ENCODE measurements around the gene GOLGA2.
"Not testable (repeated sequence)": the region's sequence is repeated elsewhere in the genome, so short reads cannot be mapped to it uniquely, and the experiment has no call there.

Gene GOLGA2

DNA sequence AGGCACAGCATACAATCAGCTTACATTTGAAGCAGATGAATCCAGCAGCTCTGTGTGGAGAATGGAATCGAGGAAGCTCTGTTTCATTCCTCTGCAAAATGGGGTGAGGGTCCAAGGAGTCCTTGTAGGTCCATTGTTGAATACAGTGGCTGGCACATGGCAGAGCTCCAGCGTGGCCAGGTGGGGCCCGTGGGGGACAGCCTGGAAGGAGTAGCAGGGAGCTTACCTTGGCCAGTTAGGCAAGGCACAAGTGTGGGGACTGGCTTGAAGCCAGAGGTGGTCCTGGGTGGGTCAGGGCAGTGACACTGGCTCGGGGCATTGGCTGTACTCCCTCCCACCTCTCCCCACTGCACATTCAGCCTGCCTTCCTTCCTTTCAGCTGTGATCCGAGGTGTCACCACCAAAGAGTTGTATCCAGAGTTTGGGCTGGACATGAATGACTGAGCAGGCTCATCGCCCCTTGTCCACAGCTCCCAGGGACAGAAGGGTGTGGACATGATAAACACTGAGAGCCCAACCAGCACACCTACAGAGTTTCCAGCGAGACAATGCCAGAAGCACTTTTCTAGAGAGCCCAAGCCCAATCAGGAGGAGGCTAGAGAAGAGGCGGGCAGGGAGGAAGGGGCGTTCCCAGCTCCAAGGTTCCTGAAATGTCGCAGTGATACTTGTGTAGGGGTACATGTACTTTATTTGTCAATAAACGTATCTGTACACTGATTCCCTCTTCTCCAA is 12.6 kb upstream of the GOLGA2 start:
- DNase-seq = no peak

DNA sequence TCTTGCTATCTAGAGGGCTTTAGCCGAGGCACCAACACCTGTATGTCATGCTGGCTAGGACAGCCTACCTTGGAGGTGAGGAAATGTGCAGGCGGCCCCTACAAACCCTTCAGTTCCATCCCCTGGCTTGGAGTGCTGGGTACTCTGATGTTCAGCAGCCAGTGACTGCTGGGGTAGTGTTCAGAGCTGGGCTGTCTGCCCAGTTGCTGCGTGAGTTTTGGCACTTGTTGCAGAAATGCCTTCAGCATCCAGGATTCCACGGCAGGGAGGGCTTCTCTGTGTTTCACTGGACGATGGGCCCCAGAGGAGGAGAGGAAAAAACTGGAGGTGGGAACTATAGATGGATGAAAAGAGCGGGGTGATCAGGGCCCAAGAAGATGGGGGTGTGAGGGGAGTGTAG is 10.6 kb upstream of the GOLGA2 start:
- no peak for DNase-seq

DNA sequence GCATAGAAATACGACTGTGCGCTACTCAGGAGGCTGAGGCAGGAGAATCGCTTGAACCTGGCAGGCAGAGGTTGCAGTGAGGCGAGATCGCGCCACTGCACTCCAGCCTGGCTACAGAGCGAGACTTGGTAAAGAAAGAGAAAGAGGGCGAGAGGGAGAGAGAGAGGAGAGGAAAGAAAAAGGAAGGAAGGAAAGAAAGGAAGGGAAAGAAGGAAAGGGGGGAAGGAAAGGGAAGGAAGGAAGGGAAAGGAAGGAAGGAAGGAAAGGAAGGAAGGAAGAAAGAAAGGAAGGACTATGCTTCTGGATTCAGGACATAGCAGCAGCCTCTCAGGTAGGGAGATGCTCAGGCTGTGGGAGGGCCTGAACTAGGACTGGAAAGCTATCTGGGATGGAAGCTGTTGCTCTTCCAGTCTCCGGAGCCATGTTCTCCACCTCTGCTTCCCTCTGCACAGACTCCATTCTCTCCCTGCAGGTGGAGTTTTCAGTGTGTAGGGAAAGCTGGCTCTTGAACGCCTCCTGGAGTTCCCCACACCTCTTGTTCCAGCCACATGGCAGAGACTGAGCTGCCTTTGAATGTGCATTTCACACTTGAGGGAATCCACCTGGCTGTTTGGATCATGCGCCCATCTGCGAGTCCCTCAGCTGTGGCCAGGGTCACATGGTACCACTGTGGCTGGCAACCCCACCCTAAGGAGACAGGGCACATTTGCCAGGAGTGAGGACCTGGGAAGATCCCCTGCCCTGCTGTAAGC is 9.4 kb upstream of the GOLGA2 start:
- DNase-seq = no peak

DNA sequence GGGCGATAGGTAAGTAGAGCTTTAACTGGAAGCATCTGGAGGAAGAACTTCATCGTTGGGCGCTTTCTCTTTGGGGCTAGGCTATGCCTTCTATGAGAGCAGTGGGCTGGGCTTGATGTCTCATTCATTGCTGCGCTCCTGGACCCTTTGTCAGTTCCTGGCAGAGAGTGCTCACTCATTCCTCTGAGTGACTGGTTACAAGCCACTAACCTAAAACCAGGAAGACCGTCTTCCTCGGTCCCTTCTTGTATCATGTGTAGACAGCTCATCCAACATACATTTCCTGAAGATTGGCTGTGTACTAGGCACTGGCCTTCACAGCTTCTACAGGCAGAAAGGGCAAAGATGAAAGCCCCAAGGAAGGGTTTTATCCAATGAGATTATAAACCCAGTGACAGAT is 6.7 kb upstream of the GOLGA2 start:
- no peak for DNase-seq

DNA sequence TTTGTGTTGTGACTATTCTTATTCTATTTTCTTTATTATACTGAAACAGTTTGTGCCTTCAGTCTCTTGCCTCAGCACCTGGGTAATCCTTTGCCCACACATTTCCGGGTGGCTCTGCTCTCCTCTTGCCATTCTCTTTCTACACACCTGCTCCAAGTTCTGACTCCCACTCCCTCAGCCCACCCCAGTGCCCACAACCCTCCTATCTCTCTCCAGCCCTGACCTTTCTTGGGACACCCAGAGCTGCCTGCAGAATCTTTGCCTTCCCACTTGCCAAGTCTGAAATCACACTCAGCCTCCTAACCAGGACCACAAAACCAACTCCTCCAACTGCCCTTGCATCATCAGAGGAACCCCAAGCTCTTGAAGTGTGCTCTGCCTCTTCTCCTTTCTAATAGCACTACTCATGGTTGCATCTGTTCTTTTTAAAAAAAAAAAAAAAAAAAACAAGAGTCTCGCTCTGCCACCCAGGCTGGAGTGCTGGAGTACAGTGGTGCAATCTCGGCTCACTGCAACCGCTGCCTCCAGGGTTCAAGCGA is 4.3 kb upstream of the GOLGA2 start:
- DNase-seq = no peak

DNA sequence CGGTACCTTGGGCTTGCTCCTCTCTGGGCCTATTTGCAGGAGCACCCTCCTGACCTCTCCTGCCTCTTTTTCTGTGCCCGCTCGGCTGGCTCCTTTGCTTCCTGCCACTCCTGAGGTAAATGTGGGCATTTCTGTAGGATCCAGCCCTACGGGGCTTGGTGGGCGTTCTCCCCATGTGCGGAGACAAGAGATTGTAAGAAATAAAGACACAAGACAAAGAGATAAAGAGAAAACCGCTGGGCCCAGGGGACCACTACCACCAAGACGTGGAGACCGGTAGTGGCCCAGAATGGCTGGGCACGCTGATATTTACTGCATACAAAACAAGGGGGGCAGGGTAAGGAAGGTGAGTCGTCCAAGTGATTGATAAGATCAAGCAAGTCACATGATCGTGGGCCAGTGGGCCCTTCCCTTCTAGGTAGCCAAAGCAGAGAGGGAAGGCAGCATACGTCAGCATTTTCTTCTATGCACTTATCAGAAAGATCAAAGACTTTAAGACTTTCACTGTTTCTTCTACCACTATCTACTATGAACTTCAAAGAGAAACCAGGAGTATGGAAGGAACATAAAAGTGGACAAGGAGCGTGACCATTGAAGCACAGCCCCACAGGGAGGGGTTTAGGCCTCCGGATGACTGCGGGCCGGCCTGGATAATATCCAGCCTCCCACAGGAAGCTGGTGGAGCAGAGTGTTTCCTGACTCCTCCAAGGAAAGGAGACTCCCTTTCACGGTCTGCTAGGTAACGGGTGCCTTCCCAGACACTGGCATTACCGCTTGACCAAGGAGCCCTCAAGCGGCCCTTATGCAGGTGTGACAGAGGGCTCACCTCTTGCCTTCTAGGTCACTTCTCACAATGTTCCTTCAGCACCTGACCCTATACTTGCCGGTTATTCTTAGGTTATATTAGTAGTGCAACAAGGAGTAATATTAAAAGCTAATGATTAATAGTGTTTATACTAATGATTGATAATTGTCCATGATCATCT is 3.6 kb upstream of the GOLGA2 start:
- not testable (repeated sequence) for DNase-seq

DNA sequence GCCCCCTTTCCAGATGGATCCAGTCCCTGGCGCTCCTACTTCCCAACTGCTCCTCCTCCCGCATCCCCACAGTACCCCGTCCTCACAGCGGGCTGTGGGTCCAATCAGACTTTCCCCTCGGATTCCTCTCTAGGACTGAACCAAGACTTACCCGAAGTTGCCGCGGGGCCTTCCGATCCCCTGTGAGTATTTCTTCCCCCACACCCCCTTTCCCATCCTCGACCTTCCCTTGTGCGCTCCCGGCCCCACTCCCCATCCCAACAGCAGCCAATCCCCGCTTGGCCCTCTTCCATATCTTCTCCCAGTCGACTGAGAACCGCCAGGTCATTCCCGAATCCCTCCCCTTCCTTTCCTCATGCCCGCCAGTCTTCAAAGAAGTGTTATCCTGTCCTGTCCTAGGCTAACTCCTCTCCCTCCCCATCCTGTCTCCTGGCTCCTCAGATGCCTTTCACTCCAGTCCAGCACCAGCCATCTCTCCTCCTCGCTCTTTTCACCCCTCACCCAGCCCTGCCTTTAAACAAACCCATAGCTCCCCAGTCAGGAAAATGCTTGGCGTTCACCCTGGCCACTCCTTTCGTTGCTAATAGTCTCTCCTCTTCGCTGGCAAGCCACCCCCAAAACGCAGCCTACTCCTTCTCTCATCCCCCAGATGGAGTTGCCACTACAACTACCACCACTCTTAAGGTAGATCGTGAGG is 915 bp upstream of the GOLGA2 start:
- DNase-seq = peak; percentile 1

DNA sequence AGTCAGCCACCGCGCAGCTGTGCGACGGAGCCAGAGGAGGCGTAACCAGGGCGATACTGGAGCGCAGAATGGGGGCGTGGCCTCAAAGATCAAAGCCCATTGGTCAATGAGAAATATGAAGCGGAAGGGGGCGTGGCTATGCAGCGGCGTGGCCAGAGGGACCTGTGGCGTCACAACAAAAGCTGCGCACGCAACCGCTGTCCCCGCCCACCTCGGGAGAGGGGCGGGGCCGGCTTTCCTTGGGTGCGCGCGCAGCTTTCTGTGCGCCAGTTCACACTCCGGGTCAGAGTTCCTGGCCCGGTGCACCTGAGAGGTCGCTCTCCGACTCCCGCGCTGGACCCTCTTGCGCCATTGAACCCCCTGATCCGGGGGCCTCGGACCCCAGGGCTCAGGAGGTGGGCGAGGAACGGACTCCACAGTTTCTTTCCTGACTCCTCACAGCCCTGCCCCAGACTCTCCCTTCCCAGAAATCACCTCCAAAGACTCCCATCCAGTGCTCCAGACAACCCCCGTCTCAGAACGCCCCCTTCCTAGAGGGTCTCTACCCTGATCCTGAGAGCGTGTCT is 284 bp upstream of the GOLGA2 start, which contains the start of gene SWI5:
SWI5 (plus strand) TSS at position 269 of the 566 bp plus-strand sequence.
- peak; percentile 100 for DNase-seq

DNA sequence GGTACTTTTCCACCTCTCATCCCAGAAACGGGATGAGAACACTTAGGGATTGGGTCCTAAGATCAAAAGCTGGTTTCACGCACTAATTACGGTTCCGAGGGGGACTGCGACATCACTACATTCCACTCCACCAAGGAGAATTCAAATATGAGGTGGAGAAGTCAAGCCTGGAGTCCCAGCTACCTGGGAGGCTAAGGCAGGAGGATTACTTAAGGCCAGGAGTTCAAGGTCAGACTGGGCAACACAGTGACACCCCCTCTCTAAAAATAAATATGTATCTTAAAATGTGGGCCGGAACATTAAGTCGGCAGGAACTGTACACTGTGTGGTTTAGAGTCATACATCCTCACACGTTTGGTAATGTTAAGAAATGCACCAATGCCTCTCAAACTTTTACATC is 1.6 kb downstream of the GOLGA2 start:
- no peak for DNase-seq

DNA sequence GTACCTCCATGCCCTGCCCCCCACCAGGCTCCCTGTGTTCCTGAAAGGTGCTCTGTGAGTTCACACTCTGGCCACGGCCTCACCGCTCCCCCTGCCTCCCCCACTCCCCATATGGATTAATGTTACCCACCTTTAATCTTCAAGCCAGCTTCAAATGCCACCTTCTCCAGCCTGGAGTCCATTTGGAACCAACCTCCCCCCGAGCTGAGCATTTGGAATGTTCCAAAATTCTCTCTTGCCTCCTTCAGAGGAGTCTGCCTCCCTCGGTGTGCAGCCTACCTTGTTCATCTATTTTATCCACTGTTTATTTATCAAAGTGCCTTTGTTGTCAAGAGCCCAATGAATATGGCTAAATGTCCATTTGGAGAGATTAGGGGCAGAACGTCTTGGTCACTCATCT is 4.3 kb downstream of the GOLGA2 start:
- DNase-seq = no peak

DNA sequence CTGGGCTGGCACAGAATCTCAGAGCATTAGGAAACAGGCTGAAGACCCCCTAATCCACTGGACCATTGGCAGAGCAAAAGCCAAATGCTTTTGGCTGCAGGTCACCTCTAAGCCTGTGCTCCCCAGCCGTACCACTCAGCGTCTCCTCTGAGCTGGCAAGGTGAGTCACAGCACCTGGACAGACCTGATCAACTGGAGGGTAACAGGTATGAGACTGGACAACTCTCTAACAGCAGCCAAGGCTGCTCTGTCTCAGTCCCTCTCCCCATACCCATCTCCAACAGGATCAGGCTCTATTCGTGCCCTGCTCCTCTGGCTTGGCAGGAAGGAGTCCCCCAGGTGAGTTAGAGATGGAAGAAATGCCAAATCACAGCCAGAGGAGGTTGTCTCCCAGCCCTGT is 4.7 kb downstream of the GOLGA2 start:
- no peak for DNase-seq

DNA sequence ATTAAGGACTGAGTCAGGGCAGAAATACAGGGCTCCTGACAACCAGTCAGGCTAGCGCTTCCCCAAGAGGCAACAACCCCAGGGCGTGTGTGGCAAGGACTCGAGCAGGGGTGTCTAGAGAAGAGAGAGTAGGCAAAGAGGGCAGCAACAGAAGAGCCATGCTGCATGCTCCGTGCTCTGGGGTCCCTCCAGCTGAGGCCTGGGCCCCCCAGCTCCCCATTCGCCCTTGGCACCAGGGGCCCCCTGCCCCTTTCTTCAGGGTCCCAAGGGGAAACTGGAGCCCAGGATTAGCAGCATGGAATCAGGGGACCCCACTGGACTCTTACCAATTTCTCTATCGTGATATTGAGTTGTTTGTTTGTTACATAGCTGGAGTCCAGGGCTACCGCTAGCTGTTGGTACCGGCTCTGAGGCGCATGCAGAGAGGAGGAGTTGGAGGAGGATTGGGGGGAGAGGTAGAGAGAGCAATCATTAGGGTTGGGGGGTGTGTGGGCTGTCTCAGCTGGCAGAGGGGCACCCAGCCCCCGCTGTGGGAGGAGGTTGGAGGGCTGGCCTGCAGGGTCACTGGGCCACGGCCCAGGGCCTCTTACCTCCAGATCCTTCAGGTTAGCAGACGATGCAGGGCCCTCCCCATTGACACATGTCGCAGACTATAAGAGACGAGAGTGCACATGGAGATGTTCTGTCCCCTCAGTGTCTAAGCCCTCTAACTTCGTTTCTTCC is 8.8 kb downstream of the GOLGA2 start:
- DNase-seq = no peak

DNA sequence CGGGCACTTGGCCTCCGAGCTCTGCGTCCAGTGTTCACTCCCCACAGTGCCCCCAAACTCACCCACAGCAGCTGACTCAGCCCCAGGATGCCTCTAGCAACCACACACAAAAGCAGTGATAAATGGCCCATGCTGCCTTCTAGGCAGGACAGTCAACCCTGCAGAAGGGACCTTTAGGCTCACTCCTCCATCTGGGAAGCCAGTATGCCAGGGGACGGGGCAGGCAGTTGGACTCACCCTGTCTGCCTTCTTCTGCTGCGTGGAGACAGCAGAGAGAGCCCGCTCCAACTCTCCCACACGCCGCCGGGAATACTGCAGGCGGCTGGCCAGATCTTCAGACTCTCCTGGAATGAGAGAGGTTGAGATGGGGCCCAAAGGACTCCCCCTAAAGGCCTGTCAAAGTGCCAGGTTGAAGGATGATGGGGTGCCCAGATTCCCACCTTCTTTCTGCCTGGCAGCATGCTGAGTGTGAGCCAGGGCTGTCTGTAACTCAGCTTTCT is 10.4 kb downstream of the GOLGA2 start:
- no peak for DNase-seq

DNA sequence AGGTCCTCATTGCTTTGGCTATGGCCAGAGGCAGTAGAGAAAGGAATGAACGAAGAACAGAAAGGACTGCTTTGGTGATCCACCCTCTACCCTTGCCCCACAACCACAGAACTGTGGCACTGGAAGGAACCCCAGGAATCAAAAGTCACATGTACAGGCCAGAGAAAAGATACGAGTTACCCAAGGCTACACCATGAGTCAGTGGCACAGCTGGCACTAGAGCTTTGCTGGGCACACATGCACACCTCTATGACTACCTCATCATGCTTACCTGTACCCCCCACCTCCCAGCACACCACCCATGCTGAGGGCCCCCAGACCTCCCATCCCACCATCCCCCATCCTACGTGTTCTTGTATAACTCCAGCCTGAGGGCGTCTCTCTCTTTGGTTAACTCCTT is 13.1 kb downstream of the GOLGA2 start:
- DNase-seq = no peak

DNA sequence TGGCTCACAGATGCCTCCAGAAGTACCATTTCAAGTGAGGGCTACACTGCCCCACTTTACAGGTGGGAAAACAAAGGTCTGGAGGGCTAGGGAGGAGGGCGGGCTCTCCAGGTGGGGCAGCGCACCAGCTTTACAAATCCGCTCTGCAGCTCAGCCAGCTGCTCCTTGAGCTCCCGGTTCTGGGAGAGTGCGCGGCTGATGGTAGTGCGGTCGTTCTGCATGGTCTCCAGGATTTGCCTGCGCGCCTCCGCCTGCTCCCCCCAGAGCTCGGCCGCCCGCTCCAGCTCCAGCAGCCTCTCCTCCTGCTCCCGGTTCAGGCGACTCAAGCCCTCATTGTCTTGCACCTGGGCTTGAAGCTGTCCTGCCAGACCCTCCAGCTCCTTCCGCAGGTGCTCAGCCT is 15.5 kb downstream of the GOLGA2 start:
- no peak for DNase-seq

DNA sequence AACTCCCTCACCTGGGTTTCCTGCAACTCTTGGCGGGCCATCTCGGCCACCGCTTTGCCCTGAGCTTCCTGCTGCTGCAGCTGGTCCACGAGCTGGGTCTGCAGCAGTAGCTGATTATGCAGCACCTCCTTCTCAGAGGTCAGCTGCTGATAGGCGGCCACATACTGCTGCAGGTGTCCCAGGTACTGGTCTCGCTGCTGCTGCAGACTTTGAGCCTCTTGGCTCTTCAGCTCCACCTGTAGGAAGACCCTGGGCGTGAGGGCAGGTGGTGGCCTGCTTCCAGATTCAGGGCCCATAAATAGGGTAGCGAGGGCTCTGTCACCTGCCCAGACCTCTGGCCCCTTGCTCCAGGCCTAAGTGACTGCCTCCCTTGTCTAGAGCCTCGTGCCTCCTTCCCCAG is 16.7 kb downstream of the GOLGA2 start:
- DNase-seq = no peak

DNA sequence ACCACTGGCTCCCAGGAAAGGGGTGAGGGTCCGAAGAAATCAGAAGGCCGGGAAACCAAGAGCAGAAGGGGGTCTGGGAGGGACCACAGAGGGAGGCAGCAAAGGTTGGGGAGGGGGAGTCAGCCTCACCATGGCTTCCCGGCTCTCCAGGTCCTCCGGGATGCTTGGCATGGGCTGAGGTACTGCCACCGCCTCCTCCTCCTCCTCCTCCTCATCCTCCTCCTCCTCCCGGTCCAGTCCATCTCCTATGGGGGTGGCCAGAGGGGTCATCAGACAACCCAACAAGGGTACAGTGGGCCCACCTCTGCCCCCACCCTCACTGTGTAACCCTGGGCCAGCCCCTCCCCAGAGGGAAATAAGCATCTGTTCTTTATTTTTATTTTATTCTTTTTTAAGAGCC is 17.5 kb downstream of the GOLGA2 start:
- no peak for DNase-seq

DNA sequence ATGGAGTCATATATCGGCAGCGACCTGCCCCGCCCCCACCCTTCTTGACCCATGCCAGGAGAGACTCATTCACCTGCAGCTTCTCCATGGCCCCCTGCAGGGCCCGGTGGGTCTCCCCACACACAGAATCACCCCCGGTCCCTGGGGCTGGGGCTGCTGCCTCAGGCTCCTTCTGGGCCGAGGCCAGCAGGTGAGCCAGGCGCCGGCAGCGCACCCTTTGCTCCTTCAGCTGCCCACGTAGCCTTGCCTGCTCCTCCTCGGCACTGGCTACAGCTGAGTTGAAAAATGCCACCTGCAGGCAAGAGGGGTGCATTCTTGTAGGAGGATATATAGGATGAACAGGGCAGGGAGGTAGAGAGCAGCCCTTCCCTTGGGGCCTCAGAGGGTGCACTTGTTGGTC is 17.9 kb downstream of the GOLGA2 start:
- DNase-seq = no peak

DNA sequence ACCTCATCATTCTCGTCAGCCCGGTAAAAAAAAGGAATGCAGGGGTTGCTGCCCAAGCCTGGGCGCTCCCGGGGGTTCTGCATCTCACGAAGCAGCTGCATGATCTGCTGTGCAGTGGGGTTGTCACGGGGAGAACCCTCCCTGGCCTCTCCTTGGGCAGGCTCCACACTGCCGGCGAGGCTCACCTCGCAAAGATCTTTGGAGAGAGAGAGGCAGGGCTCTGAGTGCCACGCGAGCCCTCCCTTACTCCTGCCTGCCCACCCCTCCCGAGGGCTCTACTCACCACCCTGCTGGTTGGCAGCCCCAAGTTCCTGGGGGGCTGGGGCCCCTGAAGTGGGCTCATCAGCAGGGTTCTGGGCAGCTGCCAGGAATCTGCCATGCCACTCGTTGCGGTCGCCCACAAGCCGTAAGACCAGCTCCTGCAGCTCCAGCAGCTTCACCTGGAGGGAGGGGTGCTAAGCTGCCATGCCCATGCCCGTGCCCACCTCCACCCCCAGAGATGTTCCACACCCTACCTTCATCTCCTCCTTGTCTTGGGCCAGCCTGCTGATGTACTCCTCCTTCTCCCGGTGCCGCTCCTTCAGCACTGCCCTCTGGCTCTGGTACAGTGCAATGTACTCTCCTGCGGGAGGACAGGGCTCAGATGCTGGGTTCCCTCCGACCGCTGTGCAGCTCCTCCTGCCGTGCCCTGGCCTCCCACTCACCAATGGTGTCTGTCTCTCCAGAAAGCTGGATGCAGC is 18.6 kb downstream of the GOLGA2 start:
- no peak for DNase-seq
